ENCODE data around the gene PFDN1.

- TF ChIP-seq CTCF (IDR thresholded peaks at IDR 0.05) (no peak), POLR2A (IDR thresholded peaks at IDR 0.05) (no peak)
Observed at GRCh38 chr5:140347360-140347759, 44.5 kb upstream of the PFDN1 start.
